GM23338 (cell line): ENCODE data around the gene PDXDC1.

Experiments
- CREB1 ChIP-seq: fragments of 250-450 bp; sonication (Bioruptor Pico); IDR thresholded peaks from 2 replicates; pipeline ENCODE4 v1.5.0; 2020; ENCODE audit warnings: low read depth, mild to moderate bottlenecking, moderate library complexity
- EZH2 ChIP-seq: fragments of 200-600 bp; sonication (generic); IDR thresholded peaks from one replicate; pipeline ENCODE4 v1.8.0; 2017; ENCODE audit warnings: antibody characterized with exemption, mild to moderate bottlenecking, low read depth; ENCODE audit not compliant: unreplicated experiment
- EZH2phosphoT487 ChIP-seq: fragments of 200-600 bp; sonication (generic); IDR thresholded peaks from one replicate; pipeline ENCODE4 v1.8.1; 2018; ENCODE audit warnings: antibody characterized with exemption; ENCODE audit not compliant: unreplicated experiment
- JUNB ChIP-seq: IDR thresholded peaks from one replicate; pipeline ENCODE4 v1.6.1; 2016; ENCODE audit warnings: antibody characterized with exemption; ENCODE audit not compliant: unreplicated experiment
- NANOG ChIP-seq: IDR thresholded peaks from 2 replicates; pipeline ENCODE4 v1.6.1; 2016; ENCODE audit warnings: antibody characterized with exemption, borderline replicate concordance
- POLR2AphosphoS5 ChIP-seq: IDR thresholded peaks from 2 replicates; pipeline ENCODE4 v1.6.1; 2016; ENCODE audit warnings: antibody characterized with exemption, low read depth
- REST ChIP-seq: IDR thresholded peaks from one replicate; pipeline ENCODE4 v1.6.1; 2018; ENCODE audit warnings: antibody characterized with exemption; ENCODE audit not compliant: unreplicated experiment
- STAT1 ChIP-seq: IDR thresholded peaks from one replicate; pipeline ENCODE4 v1.6.1; 2016; ENCODE audit warnings: antibody characterized with exemption; ENCODE audit not compliant: unreplicated experiment
- ZNF114 ChIP-seq: fragments of 250-450 bp; sonication (Bioruptor Pico); IDR thresholded peaks from 2 replicates; pipeline ENCODE4 v1.5.0; 2020; ENCODE audit warnings: mild to moderate bottlenecking, moderate library complexity
- ZNF331 ChIP-seq: fragments of 250-450 bp; sonication (Bioruptor Pico); IDR thresholded peaks from 2 replicates; pipeline ENCODE4 v1.5.0; 2020; ENCODE audit warnings: low read depth, mild to moderate bottlenecking, moderate library complexity
- ZNF462 ChIP-seq: fragments of 250-450 bp; sonication (Bioruptor Pico); IDR thresholded peaks from 2 replicates; pipeline ENCODE4 v1.5.0; 2020; ENCODE audit warnings: mild to moderate bottlenecking, moderate library complexity
- TF ChIP-seq, protein P1 (sequence below), 2 experiments: fragments of 200-600 bp in 1 of 2; sonication (generic) in 1 of 2; conservative IDR thresholded peaks; 2 replicates each; pipeline versions ENCODE4 v1.5.1 to v1.6.1; 2016 to 2017; ENCODE audit warnings: antibody characterized with exemption in 2 of 2, low read depth in 2 of 2, mild to moderate bottlenecking in 2 of 2, moderate library complexity in 1 of 2

- TF ChIP-seq, protein P1, sequence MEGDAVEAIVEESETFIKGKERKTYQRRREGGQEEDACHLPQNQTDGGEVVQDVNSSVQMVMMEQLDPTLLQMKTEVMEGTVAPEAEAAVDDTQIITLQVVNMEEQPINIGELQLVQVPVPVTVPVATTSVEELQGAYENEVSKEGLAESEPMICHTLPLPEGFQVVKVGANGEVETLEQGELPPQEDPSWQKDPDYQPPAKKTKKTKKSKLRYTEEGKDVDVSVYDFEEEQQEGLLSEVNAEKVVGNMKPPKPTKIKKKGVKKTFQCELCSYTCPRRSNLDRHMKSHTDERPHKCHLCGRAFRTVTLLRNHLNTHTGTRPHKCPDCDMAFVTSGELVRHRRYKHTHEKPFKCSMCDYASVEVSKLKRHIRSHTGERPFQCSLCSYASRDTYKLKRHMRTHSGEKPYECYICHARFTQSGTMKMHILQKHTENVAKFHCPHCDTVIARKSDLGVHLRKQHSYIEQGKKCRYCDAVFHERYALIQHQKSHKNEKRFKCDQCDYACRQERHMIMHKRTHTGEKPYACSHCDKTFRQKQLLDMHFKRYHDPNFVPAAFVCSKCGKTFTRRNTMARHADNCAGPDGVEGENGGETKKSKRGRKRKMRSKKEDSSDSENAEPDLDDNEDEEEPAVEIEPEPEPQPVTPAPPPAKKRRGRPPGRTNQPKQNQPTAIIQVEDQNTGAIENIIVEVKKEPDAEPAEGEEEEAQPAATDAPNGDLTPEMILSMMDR (conservative IDR thresholded peaks at IDR 0.05; ENCODE audit: low read depth in 2 of 2): no peak
- TF ChIP-seq EZH2 (no peak), ZNF114 (CRISPR knock-in tag) (no peak), JUNB (no peak), EZH2phosphoT487 (no peak), POLR2AphosphoS5 (no peak), NANOG (no peak), ZNF462 (CRISPR knock-in tag) (no peak), STAT1 (no peak), REST (no peak), ZNF331 (CRISPR knock-in tag) (no peak), CREB1 (CRISPR knock-in tag) (no peak)
These were observed 9.5 kb upstream of the PDXDC1 start for GRCh38 chr16:14965328-14965727.
